HG02970 (cell line): ENCODE measurements around the gene NACC1.

Experiments used
- ATAC-seq: cut with Tn5 transposase; IDR thresholded peaks from one replicate; pipeline ENCODE4 v1.9.1; 2021; ENCODE audit warnings: mild to moderate bottlenecking, moderate library complexity, moderate number of reproducible peaks; ENCODE audit not compliant: unreplicated experiment, low FRiP score

Gene NACC1

DNA sequence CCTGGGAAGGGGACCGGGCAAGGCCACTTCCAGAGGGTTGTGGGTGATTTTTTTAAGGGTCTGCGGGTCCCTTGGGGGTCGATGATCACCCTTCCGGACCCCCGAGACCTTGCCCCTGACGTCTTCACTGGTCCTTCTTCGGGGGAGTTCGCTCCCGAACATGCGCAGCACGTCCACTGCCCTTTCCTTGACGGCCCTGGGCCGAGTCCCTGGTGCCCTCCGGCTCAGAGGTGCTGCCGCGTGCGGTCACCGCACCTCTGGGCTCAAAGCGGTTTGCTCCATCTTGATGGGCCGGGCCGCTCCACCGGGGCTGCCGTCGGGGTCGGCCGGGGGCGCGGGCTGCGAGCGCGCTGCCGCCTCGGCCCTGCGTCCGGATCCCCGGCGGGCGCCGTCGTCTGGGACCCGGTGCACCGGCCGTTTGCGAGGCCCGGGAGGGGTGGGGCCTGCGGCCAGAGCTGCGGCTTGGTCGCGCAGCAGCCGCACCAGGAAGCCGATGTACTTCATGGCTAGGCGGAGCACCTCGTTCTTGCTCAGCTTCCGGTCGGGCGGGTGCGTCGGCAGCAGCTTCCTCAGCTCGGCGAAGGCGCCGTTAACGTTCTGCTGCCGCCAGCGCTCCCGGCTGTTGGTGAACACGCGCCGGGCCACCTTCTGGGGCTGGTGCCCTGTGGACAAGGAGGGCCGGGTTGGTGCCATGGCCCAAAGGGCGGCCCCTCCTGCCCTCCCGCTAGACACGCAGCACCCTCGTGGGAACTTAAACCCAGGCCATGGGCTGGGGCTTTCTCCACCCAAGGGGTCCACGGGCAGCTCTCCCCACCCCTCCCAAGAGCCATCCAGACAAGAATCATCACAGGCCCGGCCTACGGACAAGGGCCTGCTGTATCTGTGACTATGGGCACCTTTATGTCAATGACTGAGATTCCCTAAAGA, 18.7 kb upstream of the NACC1 start:
- ATAC-seq = no peak

GRCh38 chr19:13100031-13100588, 18.0 kb upstream of the NACC1 start:
- no peak for ATAC-seq

DNA sequence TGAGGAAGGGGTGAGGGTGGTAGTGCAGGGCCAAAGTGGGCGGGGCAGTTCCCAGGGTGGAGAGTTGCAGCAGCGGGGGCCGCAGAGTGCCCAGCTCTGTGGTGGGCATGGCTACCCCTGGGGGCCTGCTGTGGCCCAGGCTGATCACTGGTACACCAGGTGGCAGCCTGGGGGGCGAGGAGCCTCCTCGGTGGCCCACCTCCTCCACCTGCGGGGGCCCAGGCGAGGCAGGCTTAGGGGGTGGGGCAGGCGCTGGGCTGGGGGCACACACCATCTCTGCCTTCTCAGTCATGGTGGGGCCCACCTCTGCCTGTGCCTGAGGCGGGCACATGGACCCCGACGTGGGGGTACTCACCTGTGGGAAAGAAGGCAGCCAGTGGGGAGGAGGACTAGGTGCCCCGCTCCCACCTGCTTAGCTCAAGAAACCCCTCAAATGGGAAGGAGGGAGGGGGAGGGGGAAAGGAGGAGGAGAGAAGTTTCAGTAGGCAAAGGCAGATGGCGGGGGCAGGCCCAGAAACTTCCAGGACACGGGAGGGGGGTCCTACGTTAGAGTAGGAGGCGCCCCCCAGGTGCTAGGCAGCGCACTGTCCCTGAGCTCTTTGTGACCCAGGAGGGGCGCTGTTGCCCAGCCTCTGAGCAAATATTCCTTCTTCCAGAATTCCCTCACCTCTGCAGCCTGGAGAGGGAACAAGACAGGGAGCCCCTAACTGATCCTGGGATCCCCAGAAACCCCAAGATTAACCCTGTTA, 17.0 kb upstream of the NACC1 start:
- no peak for ATAC-seq

DNA sequence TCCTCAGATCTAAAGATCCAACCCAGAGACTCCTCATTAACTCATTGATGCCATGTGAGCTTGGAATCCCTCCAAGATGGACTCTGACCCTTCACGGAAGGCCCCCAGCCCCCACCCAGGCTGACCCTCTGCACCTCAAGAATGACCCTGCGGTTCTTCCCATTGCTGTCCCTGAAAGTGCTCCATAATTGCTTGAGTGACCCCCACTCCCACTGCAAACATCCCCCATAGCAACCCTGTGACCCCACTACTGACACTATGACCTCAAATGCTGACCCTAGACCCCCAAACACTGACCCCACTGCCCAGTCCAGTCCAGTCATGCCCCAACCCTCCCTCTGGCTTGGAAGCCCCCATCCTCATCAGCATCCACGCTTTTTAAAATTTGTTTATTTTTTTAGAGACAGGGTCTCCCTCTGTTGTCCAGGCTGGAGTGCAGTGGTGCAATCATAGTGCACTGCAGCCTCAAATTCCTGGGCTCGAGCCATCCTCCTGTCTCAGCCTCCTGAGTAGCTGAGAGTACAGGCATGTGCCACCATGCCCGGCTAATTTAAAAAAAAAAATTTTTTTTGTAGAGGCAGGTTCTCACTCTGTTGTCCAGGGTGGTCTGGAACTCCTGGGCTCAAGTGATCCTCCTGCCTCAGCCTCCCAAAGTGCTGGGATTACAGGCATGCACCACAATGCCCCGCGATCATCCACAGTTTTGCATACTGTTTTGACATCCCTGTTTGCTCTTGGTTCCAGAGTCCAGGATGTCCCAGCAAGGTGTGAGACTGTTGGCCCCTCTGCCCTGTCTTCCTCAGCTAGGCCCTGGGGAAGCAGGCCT, 16.3 kb upstream of the NACC1 start:
- no peak for ATAC-seq

DNA sequence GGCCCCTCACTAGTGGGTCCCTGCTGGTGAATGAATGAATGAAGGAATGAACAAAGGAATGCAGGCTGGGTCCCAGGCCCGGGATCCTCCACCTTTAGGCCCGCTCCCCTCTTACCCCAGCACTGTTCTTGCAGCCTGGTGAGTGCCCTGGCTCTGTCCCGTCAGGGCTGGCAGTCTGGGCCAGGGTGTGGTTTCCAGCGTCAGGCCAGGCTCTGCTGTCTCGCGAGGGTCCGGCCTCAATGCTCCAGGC, 15.7 kb upstream of the NACC1 start:
- no peak for ATAC-seq

- ATAC-seq = no peak
These were observed 15.1 kb upstream of the NACC1 start, which contains the start of gene LYL1 for GRCh38 chr19:13102666-13103580. LYL1 (minus strand) TSS chr19:13102858; CDS start chr19:13101171, 1,687 bp downstream.

DNA sequence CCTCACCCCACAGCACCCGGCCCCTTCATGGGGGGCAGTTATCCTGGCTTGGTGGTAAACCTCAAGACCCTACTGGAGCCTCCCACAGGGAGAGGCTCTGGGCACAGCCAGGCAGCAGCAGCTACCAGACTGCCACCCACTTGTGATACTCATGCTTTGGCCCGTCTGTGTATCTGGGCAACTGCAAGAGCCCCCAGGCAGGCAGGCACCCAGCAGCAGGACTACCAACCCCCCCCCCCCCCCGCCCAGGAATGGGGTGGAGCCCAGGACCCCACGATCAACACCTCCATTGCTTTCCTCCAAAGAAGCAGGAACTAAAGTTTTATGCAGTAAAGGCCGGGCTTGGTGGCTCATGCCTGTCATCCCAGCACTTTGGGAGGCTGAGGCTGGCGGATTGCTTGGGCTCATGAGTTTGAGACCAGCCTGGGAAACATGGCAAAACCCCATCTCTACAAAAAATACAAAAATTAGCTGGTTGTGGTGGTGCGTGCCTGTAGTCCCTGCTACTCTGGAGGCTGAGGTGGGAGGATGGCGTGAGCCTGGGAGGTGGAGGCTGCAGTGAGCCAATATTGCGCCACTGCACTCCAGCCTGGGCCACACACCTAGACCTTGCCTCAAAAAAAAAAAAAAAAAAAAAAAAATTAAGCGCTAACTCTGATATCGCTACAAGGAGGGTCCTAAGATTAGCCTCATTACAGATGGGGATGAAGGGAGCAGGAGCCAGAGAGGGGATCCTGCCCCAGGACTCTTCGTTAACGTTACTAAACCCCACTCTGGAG, 14.3 kb upstream of the NACC1 start:
- no peak for ATAC-seq

DNA sequence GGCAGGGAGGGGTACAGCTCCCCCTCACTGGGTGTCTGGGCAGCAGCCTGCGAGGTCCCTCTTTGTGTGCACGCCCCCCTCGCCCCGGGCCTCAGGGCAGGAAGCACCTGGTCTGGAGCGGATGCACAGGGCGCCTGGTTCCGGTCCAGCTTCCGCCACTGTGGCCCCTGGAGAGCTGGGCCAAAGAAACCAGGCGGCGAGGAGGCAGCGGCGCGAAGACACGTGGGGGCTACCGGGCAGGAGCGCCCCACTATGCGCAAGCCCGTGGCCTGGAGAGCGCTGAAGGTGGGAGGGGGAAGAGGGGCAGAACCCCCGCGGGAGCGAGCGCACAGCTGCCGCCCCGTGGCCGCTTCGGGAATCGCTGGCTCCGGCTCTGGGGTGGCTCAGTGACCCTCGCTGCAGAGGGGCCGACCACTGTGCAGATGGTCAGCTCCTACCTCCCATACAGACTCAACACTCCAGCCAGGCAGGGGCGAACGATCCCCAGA, 13.7 kb upstream of the NACC1 start:
- peak; percentile 44 for ATAC-seq

GRCh38 chr19:13104848-13105711, 13.0 kb upstream of the NACC1 start:
- ATAC-seq = no peak

- ATAC-seq = no peak
These were observed 8.5 kb upstream of the NACC1 start for GRCh38 chr19:13109361-13110098.

GRCh38 chr19:13110099-13110610, 7.9 kb upstream of the NACC1 start:
- ATAC-seq = no peak

DNA sequence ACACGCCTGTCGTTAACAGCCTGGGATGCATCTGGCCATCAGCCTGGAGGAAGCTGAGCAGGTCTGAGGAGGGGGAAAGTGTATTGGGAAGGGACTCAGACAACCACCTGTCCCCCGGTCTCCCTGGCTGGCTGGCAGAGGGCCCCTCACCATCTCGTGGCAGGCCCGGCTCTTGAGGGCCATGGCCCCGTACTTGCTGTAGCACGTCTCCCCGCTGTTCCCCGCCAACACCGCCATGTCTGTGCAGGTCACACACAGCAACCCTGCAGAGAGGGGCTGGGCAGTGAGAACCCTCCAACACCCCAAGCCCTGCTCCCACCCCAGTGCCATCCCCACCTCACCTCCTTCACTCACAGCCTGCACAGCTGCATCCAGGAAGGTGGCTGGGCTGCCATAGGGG, 5.5 kb upstream of the NACC1 start:
- ATAC-seq = no peak

- no peak for ATAC-seq
These were observed 2.2 kb upstream of the NACC1 start for GRCh38 chr19:13115936-13116281.

DNA sequence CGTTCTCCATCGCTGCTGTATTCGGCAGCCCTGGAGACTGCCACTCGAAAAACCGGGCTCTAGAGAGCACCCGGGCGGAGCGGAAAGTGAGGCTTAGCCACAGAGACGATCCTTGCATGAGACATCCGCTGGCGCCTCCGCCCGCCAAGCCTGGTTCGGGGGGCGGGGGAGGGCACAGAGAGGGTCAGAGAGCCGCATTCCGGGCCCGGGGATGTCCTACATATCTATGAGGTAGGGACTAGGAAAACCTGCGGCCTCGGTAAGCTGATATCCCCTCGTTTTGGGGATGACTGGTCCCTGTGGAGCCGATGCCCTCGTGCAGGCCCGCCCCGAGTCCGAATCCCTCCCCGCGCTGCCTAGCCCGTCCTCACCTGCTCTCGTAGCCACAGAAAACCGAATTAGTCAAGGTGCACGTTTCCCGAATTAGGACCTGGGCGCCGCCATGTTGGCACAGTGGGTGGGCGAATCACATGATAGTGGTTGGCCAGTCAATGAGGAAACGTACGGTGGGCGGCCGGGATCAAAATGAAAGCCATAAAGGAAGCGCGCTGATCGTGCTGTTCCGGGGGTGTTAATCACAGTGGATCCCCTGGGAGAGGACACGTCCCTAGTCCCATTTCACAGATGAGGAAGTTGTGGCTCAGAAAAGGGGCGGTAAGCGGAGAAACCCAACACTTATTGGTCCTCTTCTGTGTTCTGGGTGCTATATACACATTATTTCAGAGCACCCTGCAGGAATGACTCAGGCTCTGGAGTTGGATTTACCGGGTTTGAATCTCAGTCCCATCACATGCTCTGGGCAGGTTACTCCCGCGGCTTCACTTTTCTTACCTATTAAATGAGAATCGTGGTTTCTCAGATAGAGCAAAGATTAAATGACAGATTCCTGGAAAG, 1.5 kb upstream of the NACC1 start, which contains the start of gene TRMT1:
Gene TRMT1, minus strand, starts transcription at position 459 of the 894 bp plus-strand sequence. Its CDS starts 341 bp downstream, at position 118.
- ATAC-seq = peak; percentile 47

DNA sequence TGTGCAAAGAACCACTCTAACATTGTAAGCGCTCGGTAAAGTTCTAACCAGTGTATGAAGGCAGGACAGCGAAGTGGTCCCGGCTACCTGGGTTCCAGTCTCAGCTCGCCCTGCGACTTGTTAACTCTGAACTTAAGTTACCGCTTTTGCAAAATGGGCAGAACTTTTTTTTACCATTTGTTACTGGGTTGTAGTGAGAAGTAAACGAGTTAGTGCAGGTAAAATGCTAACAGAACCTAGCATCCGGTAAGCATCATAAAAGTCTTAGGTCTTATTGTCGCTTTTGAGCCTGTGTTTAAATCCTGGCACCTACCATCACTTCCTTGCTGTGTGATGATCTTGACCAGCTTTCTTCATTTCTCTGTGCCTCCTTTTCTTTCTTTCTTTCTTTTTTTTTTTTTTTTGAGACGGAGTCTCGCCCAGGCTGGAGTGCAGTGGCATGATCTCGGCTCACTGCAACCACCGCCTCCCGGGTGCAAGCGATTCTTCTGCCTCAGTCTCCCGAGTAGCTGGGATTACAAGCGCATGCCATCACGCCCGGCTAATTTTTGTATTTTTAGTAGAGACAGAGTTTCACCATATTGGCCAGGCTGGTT, 790 bp upstream of the NACC1 start:
- no peak for ATAC-seq
